Epithelial cell of esophagus (primary cell): ENCODE results near the gene ZXDC.

Experiments used
- DNase-seq: peaks from one replicate; pipeline ENCODE4 v3.0.0; 2010; ENCODE audit warnings: low read depth
- H3K4me3 ChIP-seq: 2 replicates; pipeline ENCODE4 v1.5.1; 2011; ENCODE audit warnings: mild to moderate bottlenecking, low read length, control low read depth
- TF ChIP-seq, protein P1 (sequence below): IDR thresholded peaks from 2 replicates; pipeline ENCODE4 v1.5.1; 2011; ENCODE audit warnings: low read depth, mild to moderate bottlenecking, low read length, control low read depth, inconsistent platforms; ENCODE audit not compliant: insufficient read depth; ENCODE audit errors: missing control alignments

ZXDC gene

GRCh38 chr3:126461450-126462070 lies 14.1 kb downstream of the ZXDC start:
- DNase-seq: no peak
- TF ChIP-seq, protein P1, sequence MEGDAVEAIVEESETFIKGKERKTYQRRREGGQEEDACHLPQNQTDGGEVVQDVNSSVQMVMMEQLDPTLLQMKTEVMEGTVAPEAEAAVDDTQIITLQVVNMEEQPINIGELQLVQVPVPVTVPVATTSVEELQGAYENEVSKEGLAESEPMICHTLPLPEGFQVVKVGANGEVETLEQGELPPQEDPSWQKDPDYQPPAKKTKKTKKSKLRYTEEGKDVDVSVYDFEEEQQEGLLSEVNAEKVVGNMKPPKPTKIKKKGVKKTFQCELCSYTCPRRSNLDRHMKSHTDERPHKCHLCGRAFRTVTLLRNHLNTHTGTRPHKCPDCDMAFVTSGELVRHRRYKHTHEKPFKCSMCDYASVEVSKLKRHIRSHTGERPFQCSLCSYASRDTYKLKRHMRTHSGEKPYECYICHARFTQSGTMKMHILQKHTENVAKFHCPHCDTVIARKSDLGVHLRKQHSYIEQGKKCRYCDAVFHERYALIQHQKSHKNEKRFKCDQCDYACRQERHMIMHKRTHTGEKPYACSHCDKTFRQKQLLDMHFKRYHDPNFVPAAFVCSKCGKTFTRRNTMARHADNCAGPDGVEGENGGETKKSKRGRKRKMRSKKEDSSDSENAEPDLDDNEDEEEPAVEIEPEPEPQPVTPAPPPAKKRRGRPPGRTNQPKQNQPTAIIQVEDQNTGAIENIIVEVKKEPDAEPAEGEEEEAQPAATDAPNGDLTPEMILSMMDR: no peak
- no peak overlapping the region for H3K4me3 ChIP-seq

GRCh38 chr3:126460381-126460780 lies 15.3 kb downstream of the ZXDC start:
- TF ChIP-seq, protein P1: no peak
- no peak overlapping the region for H3K4me3 ChIP-seq
- DNase-seq: no peak

GRCh38 chr3:126459763-126460127 lies 15.9 kb downstream of the ZXDC start:
- H3K4me3 ChIP-seq: no peak overlapping the region
- TF ChIP-seq, protein P1: no peak
- no peak for DNase-seq

- no peak for DNase-seq
- H3K4me3 ChIP-seq: no peak overlapping the region
- TF ChIP-seq, protein P1: no peak
Measured at GRCh38 chr3:126459111-126459762, 16.5 kb downstream of the ZXDC start.

DNA sequence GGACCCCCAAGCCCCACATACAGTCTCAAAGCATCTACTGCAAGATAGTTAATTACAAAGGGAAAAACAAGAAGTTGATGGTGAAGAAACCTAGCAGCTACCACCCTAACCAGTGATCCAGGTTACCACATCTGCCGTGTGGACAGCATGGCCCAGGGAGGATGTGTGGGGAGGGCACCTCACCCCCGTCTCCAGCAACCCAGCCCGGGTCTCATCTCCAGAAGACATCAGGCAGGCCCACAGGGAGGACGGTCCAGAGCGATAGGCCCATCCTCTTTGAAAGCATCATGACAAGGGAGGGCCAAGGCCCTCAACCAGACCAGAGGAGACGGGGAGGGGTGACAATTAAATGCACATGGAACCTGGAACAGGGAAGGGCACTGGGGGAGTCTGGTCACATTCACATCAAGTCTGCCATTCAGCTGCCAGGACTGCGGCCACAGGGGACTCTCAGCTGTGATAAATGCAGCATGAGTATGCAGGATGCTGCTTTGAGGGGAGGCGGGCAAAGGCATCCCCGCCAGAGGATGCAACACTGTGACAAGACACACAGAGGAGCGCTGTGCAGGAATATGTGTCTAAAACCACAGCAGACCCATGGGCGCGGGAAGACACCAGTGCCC lies 18.8 kb downstream of the ZXDC start:
- H3K4me3 ChIP-seq: no peak overlapping the region
- TF ChIP-seq, protein P1: no peak
- no peak for DNase-seq

DNA sequence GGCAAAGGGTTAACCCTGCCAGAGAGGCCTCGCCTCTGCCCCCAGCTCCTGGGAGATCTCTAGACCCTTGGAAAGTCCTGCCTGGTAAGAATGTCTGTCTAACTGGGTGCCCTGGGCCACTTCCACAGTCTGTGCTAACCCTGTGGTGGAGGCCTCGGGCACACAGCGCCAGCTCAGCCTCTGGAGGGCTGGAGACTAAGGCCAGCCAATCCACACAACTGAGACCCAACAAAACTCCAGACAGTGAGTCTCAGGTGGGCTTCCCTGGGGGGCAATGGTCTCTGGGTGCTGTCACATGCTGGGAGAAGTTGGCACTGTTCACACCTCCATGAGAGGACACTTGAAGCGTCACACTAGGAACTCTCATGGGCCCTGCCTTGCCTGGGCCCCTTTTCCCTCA lies 19.5 kb downstream of the ZXDC start:
- DNase-seq: no peak
- TF ChIP-seq, protein P1: no peak
- H3K4me3 ChIP-seq: no peak overlapping the region
